Keratinocyte (primary cell): ENCODE results near the gene ADAMTS7.

Source experiments
- CTCF ChIP-seq, 3 experiments: IDR thresholded peaks in 1 of 3; conservative IDR thresholded peaks in 1 of 3; optimal IDR thresholded peaks in 1 of 3; 2 replicates in 2 of 3; 3 replicates in 1 of 3; pipeline versions ENCODE3 to v1.5.1; 2011; ENCODE audit warnings: low read length in 3 of 3, mild to moderate bottlenecking in 3 of 3, moderate library complexity in 2 of 3, control low read depth in 1 of 3, inconsistent platforms in 1 of 3; ENCODE audit not compliant: insufficient read depth in 2 of 3; ENCODE audit errors: extremely low read depth in 1 of 3
- EZH2 ChIP-seq: IDR thresholded peaks from one replicate; pipeline ENCODE4 v1.6.1; 2012; ENCODE audit warnings: inconsistent platforms, mild to moderate bottlenecking, low read length, moderate library complexity

- TF ChIP-seq EZH2 (no peak), CTCF (optimal IDR thresholded peaks at IDR 0.05 in 1 of 3, IDR thresholded peaks at IDR 0.05 in 1 of 3, conservative IDR thresholded peaks at IDR 0.05 in 1 of 3; ENCODE audit: extremely low read depth in 1 of 3, insufficient read depth in 2 of 3, low read length in 3 of 3) (no peak)
Observed at GRCh38 chr15:78726870-78727551, 84.3 kb downstream of the ADAMTS7 start.
